Upper lobe of left lung (tissue), 4 donors: ENCODE results near the gene CEP135.

ENCODE experiments used
- POLR2A ChIP-seq, 4 donors: fragments of 450-650 bp; IDR thresholded peaks; one replicate each; pipeline ENCODE4 v1.5.1; 2016 to 2017; ENCODE audit warnings: antibody characterized with exemption in 4 of 4, mild to moderate bottlenecking in 2 of 4
- TF ChIP-seq, protein P1 (sequence below), 6 experiments: fragments of 450-650 bp in 4 of 6; fragments of 200-600 bp in 2 of 6; sonication (generic) in 2 of 6; IDR thresholded peaks; one replicate each; pipeline ENCODE4 v1.5.1; 2016 to 2019; ENCODE audit warnings: antibody characterized with exemption in 6 of 6

DNA sequence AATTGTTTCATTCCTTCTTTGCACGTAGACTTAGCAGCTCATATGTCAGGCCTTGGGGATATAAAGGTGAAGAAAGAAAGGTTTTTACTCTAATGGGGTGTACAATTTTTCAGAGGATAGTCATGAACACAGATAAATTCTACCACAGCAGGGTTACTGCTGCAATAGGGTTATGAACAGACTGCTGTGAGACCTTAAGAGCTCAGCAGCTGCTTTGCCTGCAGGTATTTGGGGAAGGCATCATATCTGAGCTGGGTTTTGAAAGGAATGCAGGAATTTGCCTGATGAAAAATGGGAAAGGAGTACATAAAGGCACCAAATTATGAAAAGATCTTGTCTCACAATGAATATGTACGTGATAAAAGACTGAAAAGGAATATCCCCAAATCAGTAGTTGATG lies 128.9 kb downstream of the CEP135 start:
- TF ChIP-seq, protein P1, sequence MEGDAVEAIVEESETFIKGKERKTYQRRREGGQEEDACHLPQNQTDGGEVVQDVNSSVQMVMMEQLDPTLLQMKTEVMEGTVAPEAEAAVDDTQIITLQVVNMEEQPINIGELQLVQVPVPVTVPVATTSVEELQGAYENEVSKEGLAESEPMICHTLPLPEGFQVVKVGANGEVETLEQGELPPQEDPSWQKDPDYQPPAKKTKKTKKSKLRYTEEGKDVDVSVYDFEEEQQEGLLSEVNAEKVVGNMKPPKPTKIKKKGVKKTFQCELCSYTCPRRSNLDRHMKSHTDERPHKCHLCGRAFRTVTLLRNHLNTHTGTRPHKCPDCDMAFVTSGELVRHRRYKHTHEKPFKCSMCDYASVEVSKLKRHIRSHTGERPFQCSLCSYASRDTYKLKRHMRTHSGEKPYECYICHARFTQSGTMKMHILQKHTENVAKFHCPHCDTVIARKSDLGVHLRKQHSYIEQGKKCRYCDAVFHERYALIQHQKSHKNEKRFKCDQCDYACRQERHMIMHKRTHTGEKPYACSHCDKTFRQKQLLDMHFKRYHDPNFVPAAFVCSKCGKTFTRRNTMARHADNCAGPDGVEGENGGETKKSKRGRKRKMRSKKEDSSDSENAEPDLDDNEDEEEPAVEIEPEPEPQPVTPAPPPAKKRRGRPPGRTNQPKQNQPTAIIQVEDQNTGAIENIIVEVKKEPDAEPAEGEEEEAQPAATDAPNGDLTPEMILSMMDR (IDR thresholded peaks at IDR 0.05), result no peak
- TF ChIP-seq POLR2A (IDR thresholded peaks at IDR 0.05), result no peak
